PFSK-1 (cell line): ENCODE measurements around the gene RAB8A.

Source experiments
- FOXP2 ChIP-seq: optimal IDR thresholded peaks from 2 replicates; pipeline ENCODE3; 2011; ENCODE audit warnings: borderline replicate concordance, control low read depth, inconsistent platforms; ENCODE audit not compliant: insufficient read depth; ENCODE audit errors: extremely low read length, extremely low read depth
- POLR2AphosphoS5 ChIP-seq: IDR thresholded peaks from 2 replicates; pipeline ENCODE4 v1.6.1; 2012; ENCODE audit warnings: low read depth, mild to moderate bottlenecking, control low read depth, low read length, moderate library complexity
- SIN3A ChIP-seq: IDR thresholded peaks from 2 replicates; pipeline ENCODE4 v1.6.1; 2012; ENCODE audit warnings: mild to moderate bottlenecking, low read length, moderate library complexity, borderline replicate concordance; ENCODE audit not compliant: insufficient read depth
- TAF1 ChIP-seq: IDR thresholded peaks from 2 replicates; pipeline ENCODE4 v1.6.1; 2012; ENCODE audit warnings: low read length, control low read depth, borderline replicate concordance; ENCODE audit not compliant: insufficient read depth
- TF ChIP-seq, protein P1 (sequence below), 2 experiments: IDR thresholded peaks; 2 replicates each; pipeline versions ENCODE4 v1.6.1 to v1.8.0; 2011 to 2012; ENCODE audit warnings: low read depth in 2 of 2, low read length in 2 of 2, control low read depth in 1 of 2, inconsistent platforms in 1 of 2, mild to moderate bottlenecking in 1 of 2, moderate library complexity in 1 of 2; ENCODE audit not compliant: insufficient read depth in 1 of 2

Gene RAB8A

GRCh38 chr19:16071072-16071691 lies 40.5 kb upstream of the RAB8A start:
- TF ChIP-seq SIN3A: no peak
- TF ChIP-seq FOXP2: no peak
- TF ChIP-seq, protein P1, sequence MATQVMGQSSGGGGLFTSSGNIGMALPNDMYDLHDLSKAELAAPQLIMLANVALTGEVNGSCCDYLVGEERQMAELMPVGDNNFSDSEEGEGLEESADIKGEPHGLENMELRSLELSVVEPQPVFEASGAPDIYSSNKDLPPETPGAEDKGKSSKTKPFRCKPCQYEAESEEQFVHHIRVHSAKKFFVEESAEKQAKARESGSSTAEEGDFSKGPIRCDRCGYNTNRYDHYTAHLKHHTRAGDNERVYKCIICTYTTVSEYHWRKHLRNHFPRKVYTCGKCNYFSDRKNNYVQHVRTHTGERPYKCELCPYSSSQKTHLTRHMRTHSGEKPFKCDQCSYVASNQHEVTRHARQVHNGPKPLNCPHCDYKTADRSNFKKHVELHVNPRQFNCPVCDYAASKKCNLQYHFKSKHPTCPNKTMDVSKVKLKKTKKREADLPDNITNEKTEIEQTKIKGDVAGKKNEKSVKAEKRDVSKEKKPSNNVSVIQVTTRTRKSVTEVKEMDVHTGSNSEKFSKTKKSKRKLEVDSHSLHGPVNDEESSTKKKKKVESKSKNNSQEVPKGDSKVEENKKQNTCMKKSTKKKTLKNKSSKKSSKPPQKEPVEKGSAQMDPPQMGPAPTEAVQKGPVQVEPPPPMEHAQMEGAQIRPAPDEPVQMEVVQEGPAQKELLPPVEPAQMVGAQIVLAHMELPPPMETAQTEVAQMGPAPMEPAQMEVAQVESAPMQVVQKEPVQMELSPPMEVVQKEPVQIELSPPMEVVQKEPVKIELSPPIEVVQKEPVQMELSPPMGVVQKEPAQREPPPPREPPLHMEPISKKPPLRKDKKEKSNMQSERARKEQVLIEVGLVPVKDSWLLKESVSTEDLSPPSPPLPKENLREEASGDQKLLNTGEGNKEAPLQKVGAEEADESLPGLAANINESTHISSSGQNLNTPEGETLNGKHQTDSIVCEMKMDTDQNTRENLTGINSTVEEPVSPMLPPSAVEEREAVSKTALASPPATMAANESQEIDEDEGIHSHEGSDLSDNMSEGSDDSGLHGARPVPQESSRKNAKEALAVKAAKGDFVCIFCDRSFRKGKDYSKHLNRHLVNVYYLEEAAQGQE (IDR thresholded peaks at IDR 0.05; ENCODE audit: insufficient read depth in 1 of 2, low read depth in 2 of 2, low read length in 2 of 2): no peak
- no peak for TF ChIP-seq TAF1
- no peak for TF ChIP-seq POLR2AphosphoS5

DNA sequence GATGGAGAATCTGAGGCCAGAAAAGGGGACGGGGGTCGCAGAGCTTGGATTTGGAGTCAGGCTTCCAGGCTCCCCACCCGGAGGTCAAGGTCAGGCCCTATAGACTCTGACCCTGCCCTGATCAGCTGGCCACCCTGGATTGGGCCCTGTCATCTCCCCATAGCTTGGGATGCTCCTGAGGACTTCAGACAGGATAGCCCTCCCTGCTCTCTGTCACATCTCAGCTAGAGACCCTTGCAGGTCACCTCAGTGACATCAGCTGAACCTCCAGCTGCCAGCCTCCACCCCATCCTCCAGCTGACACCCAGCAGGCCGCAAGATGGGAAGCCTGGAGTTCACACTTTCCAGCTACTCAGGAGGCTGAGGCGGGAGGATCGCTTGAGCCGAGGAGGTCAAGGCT lies 38.2 kb upstream of the RAB8A start:
- no peak for TF ChIP-seq FOXP2
- TF ChIP-seq POLR2AphosphoS5: no peak
- TF ChIP-seq TAF1: no peak
- TF ChIP-seq, protein P1 (IDR thresholded peaks at IDR 0.05; ENCODE audit: insufficient read depth in 1 of 2, low read depth in 2 of 2, low read length in 2 of 2): no peak
- no peak for TF ChIP-seq SIN3A

DNA sequence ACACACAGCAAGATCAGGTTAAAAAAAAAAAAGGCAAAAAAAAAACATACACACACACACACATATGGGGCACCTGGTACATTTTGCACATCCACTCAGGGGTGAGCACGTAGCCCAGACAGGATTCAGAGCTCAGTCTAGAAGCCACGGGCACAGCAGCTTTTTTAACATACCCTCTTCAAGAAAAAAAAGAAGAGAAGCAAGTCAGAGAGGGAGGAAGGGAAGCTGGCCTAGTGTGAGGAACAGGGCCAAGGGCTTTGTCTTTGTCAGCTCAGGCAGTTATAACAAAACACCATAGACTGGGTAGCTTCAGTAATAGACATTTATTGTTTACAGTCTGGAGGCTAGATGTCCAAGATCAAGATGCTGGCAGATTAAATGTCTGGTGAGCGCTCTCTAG lies 37.7 kb upstream of the RAB8A start:
- TF ChIP-seq POLR2AphosphoS5 (no peak), SIN3A (no peak), TAF1 (no peak), FOXP2 (no peak)
- TF ChIP-seq, protein P1 (IDR thresholded peaks at IDR 0.05; ENCODE audit: insufficient read depth in 1 of 2, low read depth in 2 of 2, low read length in 2 of 2): no peak

DNA sequence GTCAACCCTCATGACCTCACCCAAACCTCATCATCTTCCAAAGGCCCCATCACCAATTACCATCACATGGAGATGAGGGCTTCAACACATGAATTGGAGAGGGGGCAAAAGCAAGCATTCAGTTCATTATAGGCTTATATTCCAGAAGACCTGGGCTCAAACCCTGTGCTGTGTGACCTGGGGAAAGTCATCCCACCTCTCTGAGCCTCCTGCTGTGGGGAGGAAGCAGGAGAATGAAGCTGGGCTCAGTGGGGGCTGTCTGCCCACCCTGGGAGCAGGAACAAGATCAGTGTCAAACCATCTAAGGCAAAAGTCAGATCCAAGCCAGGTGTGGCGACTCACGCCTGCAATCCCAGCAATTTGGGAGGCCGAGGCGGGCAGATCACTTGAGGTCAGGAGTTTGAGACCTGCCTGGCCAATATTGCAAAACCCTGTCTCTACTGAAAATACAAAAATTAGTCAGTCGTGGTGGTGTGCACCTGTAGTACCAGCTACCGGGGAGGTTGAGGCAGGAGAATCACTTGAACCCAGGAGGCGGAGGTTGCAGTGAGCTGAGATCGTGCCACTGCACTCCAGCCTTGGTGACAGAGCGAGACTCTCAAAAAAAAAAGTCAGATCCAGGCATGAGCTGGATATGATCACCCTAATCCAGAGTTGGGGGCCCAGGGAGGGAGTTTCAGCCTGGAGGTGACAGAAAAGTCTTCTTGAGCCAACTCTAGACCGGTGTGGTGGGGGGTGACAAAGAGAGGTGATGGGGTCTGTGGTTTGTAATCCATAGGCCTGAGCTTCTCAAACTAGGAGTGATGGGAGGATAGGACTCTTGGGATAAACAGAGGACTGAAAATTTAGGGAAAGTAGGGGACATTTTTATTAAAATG lies 37.0 kb upstream of the RAB8A start:
- TF ChIP-seq SIN3A (no peak), TAF1 (no peak), FOXP2 (no peak), POLR2AphosphoS5 (no peak)
- TF ChIP-seq, protein P1 (IDR thresholded peaks at IDR 0.05; ENCODE audit: insufficient read depth in 1 of 2, low read depth in 2 of 2, low read length in 2 of 2): no peak
